Nephron progenitor cell (in vitro differentiated cells): ENCODE results near the gene NAALADL2.

ENCODE experiments used
- DNase-seq: peaks from one replicate; pipeline ENCODE4 v3.0.0; 2021
- H3K27ac Mint-ChIP-seq: 2 replicates; pipeline ENCODE4 v1.8.0; 2021; ENCODE audit warnings: mild to moderate bottlenecking, moderate library complexity, mixed read lengths
- H3K27me3 Mint-ChIP-seq: 2 replicates; pipeline ENCODE4 v1.8.0; 2021; ENCODE audit warnings: mild to moderate bottlenecking, low read depth, mixed read lengths; ENCODE audit not compliant: poor library complexity
- H3K36me3 Mint-ChIP-seq: 2 replicates; pipeline ENCODE4 v1.8.0; 2021; ENCODE audit warnings: low read depth, mixed read lengths
- H3K4me1 Mint-ChIP-seq: 2 replicates; pipeline ENCODE4 v1.8.0; 2021; ENCODE audit warnings: mixed read lengths
- H3K4me3 Mint-ChIP-seq: 2 replicates; pipeline ENCODE4 v1.8.0; 2021; ENCODE audit warnings: mild to moderate bottlenecking, moderate library complexity, mixed read lengths
- H3K9me3 Mint-ChIP-seq: 2 replicates; pipeline ENCODE4 v1.8.0; 2021; ENCODE audit warnings: mild to moderate bottlenecking, moderate library complexity, mixed read lengths
- CTCF ChIP-seq: fragments of 200-600 bp; sonication (generic); IDR thresholded peaks from 2 replicates; pipeline ENCODE4 v1.5.0; 2021; ENCODE audit warnings: antibody characterized with exemption

Gene NAALADL2

GRCh38 chr3:175836617-175837016 is 977.5 kb downstream of the NAALADL2 start:
- Mint-ChIP-seq H3K36me3 (no peaks in the 10 kb centered on the region), H3K27ac (peak overlapping the region; percentile 11), H3K27me3 (no peaks in the 10 kb centered on the region), H3K4me1 (no peaks in the 10 kb centered on the region), H3K9me3 (no peaks in the 10 kb centered on the region), H3K4me3 (no peak overlapping the region)
- no peak for DNase-seq
- TF ChIP-seq CTCF: no peak

GRCh38 chr3:175837962-175838361 is 978.8 kb downstream of the NAALADL2 start:
- H3K9me3 Mint-ChIP-seq: no peaks in the 10 kb centered on the region
- no peak for DNase-seq
- H3K27me3 Mint-ChIP-seq: no peaks in the 10 kb centered on the region

GRCh38 chr3:175839366-175840005 is 980.4 kb downstream of the NAALADL2 start:
- no peaks in the 10 kb centered on the region for H3K27me3 Mint-ChIP-seq
- no peaks in the 10 kb centered on the region for H3K4me1 Mint-ChIP-seq
- no peaks in the 10 kb centered on the region for H3K36me3 Mint-ChIP-seq
- H3K4me3 Mint-ChIP-seq: no peak overlapping the region
- no peaks in the 10 kb centered on the region for H3K9me3 Mint-ChIP-seq
- no peak for DNase-seq
- TF ChIP-seq CTCF: no peak
- no peak overlapping the region for H3K27ac Mint-ChIP-seq

More at GRCh38 chr3:175837962-175838361, 978.8 kb downstream of the NAALADL2 start:
- no peak overlapping the region for H3K4me3 Mint-ChIP-seq
- no peak for TF ChIP-seq CTCF
- H3K4me1 Mint-ChIP-seq: no peaks in the 10 kb centered on the region
- no peak overlapping the region for H3K27ac Mint-ChIP-seq
- no peaks in the 10 kb centered on the region for H3K36me3 Mint-ChIP-seq

GRCh38 chr3:175851541-175851940 is 992.4 kb downstream of the NAALADL2 start:
- Mint-ChIP-seq H3K36me3 (no peaks in the 10 kb centered on the region), H3K4me1 (no peaks in the 10 kb centered on the region), H3K9me3 (no peaks in the 10 kb centered on the region), H3K4me3 (no peak overlapping the region), H3K27me3 (peaks cover 2% of the 10 kb centered on the region), H3K27ac (no peak overlapping the region)
- DNase-seq: no peak
- no peak for TF ChIP-seq CTCF

- no peaks in the 10 kb centered on the region for H3K4me1 Mint-ChIP-seq
- no peak overlapping the region for H3K4me3 Mint-ChIP-seq
- no peak for DNase-seq
- no peak for TF ChIP-seq CTCF
- peaks cover 3% of the 10 kb centered on the region for H3K27me3 Mint-ChIP-seq
- H3K27ac Mint-ChIP-seq: no peak overlapping the region
- no peaks in the 10 kb centered on the region for H3K36me3 Mint-ChIP-seq
- no peaks in the 10 kb centered on the region for H3K9me3 Mint-ChIP-seq
These were observed 993.4 kb downstream of the NAALADL2 start for GRCh38 chr3:175852560-175852959.

GRCh38 chr3:175857666-175858270 is 998.6 kb downstream of the NAALADL2 start:
- peaks cover 6% of the 10 kb centered on the region for H3K27me3 Mint-ChIP-seq
- no peak overlapping the region for H3K4me3 Mint-ChIP-seq
- no peak for TF ChIP-seq CTCF
- H3K36me3 Mint-ChIP-seq: no peaks in the 10 kb centered on the region
- H3K27ac Mint-ChIP-seq: no peak overlapping the region
- DNase-seq: no peak
- no peaks in the 10 kb centered on the region for H3K9me3 Mint-ChIP-seq
- no peaks in the 10 kb centered on the region for H3K4me1 Mint-ChIP-seq
